GM21381 (cell line): ENCODE results near the gene SLC25A14.
A peak's percentile ranks its signal among the peaks of the same experiment; 100 is the strongest.

Experiments
- ATAC-seq: cut with Tn5 transposase; IDR thresholded peaks from one replicate; pipeline ENCODE4 v1.9.1; 2021; ENCODE audit warnings: mild to moderate bottlenecking, moderate library complexity; ENCODE audit not compliant: unreplicated experiment

SLC25A14 gene

DNA sequence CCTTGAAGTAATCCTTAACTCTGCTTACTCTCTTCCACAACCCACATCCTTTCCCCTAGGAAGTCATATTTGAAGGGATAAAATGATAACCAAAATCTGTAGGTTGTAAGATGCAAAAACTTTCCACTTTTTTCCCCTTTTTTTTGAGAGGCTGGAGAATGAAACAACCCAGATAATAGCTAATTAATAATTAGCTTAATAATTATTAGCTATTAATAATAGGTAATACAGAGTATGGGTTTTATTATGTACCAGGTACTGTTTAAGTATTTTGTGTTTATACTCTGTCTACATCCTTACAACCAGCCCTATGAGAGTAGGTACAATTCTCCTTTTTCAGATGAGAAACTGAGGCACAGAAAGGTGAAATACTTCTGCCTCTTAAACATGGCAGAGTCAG is 36.4 kb downstream of the SLC25A14 start:
- no peak for ATAC-seq

DNA sequence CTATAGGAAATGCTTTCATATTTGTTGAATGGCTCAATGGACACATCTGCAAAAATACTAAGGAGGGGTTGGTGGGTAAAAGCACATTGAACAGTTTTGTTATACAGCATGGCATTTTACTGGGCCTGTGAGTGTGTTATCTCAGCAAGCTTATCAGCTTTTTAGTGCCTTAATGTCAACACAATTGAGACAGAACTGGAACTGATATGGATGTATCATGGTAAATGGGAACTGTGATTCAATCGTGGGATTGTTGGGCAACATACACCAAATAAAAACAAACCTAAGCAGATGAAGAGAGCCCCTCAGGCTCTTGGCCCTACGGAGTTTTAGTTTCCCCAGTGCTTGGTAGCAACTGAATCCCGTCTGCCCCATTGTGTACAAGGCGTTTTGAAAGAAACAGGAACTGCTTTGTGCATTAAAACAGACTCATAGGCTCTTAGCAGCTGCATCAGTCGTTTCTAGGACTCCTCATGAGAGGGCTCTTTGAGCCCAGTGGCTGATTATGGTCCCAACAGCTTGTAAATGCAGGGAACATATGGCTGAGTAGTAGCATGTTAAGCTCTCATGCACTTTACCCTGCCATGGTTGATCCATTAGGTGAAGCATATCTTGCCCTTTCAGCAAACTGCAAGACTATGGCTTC is 38.4 kb downstream of the SLC25A14 start:
- ATAC-seq: no peak

DNA sequence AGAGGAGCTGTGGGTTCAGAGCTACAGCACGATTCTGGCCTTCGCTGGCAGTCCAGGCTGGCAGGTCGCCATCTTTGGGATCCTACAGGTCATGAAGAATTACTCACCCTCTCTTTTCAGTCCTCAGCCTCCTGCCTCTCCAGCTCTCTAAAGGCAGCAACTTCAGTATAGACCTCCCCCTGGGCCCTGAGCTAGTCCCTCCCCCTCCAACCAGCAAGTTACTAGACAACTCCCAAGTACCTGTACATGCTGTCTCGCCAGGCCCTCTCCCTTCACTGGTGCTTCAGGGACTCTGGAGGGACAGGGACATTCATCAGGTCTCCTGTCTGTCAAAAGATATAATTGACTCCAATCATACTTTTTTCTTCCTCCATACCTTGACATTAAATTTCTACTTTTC is 45.8 kb downstream of the SLC25A14 start, which contains the start of gene GPR119:
Gene GPR119 (minus strand): TSS at position 155 of the 400 bp plus-strand sequence. CDS start 227 bp downstream, outside the sequence.
- no peak for ATAC-seq

DNA sequence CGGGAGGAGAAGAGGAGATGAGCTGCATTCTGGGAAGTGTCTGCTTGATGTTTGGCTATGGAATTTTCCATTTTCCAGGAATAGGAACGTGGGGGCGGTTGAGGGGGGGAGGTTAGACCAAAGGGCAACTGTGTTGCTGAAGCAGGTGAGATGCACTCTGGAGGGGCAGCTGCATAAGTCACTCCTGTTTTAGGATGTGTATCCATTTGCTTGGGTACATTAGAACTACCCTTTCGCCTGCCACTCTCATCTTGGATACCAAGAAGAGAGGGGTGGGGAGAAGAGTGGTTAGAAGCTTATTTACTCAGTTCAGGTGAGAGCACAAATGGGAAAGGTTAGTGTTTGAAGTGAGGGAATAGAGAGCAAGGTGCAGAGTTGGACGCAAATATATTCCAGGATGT is 46.7 kb downstream of the SLC25A14 start:
- ATAC-seq: no peak

GRCh38 chrX:130393451-130394074 is 53.8 kb downstream of the SLC25A14 start:
- no peak for ATAC-seq

DNA sequence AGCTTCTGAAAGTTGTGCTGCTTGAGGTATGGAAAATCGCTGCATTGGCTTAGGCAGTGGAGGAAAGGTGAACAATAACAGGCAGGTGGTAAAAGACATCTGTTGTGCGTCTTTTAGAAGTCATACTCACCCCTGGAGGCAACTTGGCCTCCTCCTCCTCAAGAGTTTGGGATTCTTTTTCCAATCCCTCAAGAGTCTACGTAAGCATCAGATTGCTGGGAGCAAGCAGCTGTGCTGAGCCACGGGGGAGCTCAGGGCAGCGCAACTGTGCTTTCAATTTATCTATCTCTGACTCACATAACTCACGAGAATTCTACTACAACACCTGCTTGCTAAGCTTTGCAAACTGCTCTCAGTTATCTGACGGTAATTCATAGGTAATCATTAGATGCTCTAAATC is 55.6 kb downstream of the SLC25A14 start:
- ATAC-seq: no peak

- ATAC-seq: peak; percentile 93
Measured at GRCh38 chrX:130401415-130402207, 61.9 kb downstream of the SLC25A14 start, which contains the start of gene RBMX2. Gene RBMX2, plus strand, starts transcription at chrX:130401987. Its CDS starts 46 bp downstream, at chrX:130402033.

DNA sequence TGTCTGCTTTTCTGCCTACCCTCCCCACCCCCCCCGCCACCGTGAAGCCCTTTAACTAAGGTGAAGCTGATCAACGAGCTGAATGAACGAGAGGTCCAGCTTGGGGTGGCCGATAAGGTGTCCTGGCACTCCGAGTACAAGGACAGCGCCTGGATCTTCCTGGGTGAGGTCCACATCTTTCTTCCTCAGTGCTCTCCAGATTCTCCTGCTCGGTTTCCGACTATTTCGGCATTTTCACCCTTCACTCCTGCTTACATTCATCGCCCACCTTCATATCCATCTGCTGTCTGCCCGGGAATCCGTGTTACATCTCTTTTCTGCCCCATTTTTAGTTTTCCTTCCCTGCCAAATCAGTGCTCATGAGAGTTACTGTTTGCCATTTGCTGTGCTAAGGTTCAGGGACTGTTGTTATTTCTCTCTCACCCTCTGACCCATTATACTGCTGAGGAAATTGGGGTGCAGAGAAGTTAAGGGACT is 62.5 kb downstream of the SLC25A14 start:
- ATAC-seq: no peak

- ATAC-seq: no peak
Measured at GRCh38 chrX:130413415-130413814, 73.7 kb downstream of the SLC25A14 start.

GRCh38 chrX:130414800-130415199 is 75.1 kb downstream of the SLC25A14 start:
- no peak for ATAC-seq

- ATAC-seq: no peak
Measured at GRCh38 chrX:130415201-130415600, 75.5 kb downstream of the SLC25A14 start.

- ATAC-seq: no peak
Measured at GRCh38 chrX:130416785-130417184, 77.1 kb downstream of the SLC25A14 start.

GRCh38 chrX:130418066-130418465 is 78.3 kb downstream of the SLC25A14 start:
- peak; percentile 35 for ATAC-seq

DNA sequence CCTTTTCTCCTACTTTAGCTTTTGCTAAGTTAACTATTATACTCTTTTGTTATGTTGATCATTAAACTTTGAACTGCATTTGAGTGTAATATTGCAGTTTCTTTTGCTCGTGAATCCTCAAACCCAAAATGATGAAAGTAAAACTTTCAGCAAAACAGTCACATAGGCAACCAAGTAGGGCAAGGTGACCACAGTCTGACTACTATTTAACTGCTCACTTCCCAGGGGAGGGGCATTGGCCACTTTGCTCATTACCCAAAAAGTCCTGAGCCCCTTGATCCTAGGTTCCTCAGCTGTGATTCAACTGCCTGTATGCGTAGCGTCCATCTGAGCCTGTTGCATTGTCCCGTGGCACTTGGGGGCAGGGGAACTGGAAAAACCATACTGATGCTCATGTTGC is 79.0 kb downstream of the SLC25A14 start:
- peak; percentile 46 for ATAC-seq

DNA sequence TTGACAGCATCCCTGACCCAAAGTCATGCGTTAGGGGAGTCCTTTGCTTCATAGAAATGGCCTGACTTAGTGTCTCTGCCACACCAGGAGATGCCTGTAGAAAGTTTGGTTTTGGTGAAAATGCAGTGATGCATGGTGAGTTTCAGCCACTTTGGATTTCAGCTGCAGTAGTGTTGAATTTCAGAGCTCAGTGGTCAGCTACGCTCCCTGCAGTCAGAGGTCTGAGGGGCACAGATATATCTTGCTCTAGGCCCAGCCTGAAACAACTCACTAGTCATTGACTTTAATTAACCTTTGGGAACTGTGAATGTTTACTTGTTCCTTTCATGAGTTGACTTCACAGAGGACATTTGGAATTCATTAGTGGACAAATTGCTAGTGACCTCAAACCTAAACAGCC is 79.5 kb downstream of the SLC25A14 start:
- ATAC-seq: peak; percentile 43
